ENCODE measurements around the gene RCN2. TPM values are rescaled to one million over a fixed set of nuclear protein-coding genes. Genes with fewer than 3 reads are reported as not detected.

Gene RCN2
- total and polyA plus RNA-seq, 2 of the 8 experiments (the other 6 are each of a cell fraction or from before 2014, with no cell fraction given), result 65.6 to 137 TPM

DNA sequence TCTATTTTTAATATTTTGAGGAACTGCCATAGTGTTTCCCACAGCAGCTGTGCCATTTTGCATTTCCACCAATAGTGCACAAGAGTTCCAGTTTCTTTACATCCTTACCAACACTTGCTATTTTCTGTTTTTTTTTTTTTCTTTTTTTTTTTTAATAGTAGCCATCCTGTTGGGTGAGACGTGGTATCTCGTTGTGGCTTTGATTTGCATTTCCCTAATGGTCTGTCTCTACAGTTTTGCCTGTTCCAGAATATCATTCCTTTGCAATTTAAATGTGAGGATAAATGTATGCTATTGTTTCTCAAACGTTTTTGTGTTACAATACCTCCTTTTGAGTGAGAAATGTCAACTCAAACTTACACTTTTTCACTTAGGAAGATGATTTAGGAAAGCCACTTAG is 22.4 kb downstream of the RCN2 start:
- CTCF ChIA-PET (ENCODE audit: partially characterized antibody), result interaction anchor here (0.6 to 0.9 kb wide), 2 partner anchors 9 to 20 kb away, joined by 3 to 4 read pairs; no protein-coding TSS in a partner anchor

More for the DNA sequence above, 22.4 kb downstream of the RCN2 start:
- Histone ChIP-seq H3K14ac (ENCODE audit: insufficient read length) (no peak overlapping the region), H3K36me3 (ENCODE audit: control insufficient read depth in 2 of 4, insufficient read depth in 4 of 4, low read length in 3 of 4) (peaks cover 2 to 21% (median 12%) of the 10 kb centered on the region in 4 experiments; a peak in 6 of 8 replicates), H3K4me3 (ENCODE audit: extremely low read depth in 1 of 4, insufficient read depth in 2 of 4, low read depth in 3 of 4, low read length in 4 of 4) (no peak overlapping the region), H3K4me1 (replicated peaks in 1 of 4; ENCODE audit: control insufficient read depth in 3 of 4, insufficient read depth in 4 of 4, low read length in 3 of 4) (no peaks in the 10 kb centered on the region), H2BK15ac (ENCODE audit: low read length) (no peak overlapping the region), H3K27me3 (replicated peaks in 1 of 4; ENCODE audit: control insufficient read depth in 3 of 4, extremely low read depth in 1 of 4, insufficient read depth in 3 of 4, low read length in 3 of 4) (no peaks in the 10 kb centered on the region), H2BK20ac (ENCODE audit: low read length) (no peak overlapping the region), H3K27ac (ENCODE audit: low read depth, low read length) (no peak overlapping the region), H3K79me2 (ENCODE audit: control insufficient read depth in 1 of 2, insufficient read depth in 2 of 2, low read length in 2 of 2) (no peaks in the 10 kb centered on the region), H4K20me1 (replicated peaks in 1 of 2; ENCODE audit: control insufficient read depth in 1 of 2, insufficient read depth in 2 of 2, low read length in 2 of 2) (no peaks in the 10 kb centered on the region), H3K23ac (ENCODE audit: insufficient read length) (no peak overlapping the region), H3K4me2 (ENCODE audit: insufficient read depth in 1 of 2, low read depth in 2 of 2, low read length in 2 of 2) (no peak overlapping the region), H3K9ac (replicated peaks in 1 of 4; ENCODE audit: extremely low read depth in 1 of 4, low read depth in 3 of 4, low read length in 3 of 4) (no peak overlapping the region), H3K79me1 (ENCODE audit: low read depth, low read length) (no peaks in the 10 kb centered on the region; the same call in 1 of the 2 replicates), H3K9me3 (ENCODE audit: insufficient read depth in 2 of 2, low read depth in 1 of 2, low read length in 1 of 2) (no peaks in the 10 kb centered on the region), H2AK5ac (ENCODE audit: low read depth, low read length) (no peak overlapping the region), H2AFZ (ENCODE audit: low read length) (no peak overlapping the region), H4K91ac (replicated peaks; ENCODE audit: insufficient read length, low read length) (no peak overlapping the region), H4K8ac (ENCODE audit: extremely low read depth, insufficient read depth, low read length) (no peak overlapping the region), H2BK12ac (ENCODE audit: low read depth, low read length) (no peak overlapping the region), H3K18ac (ENCODE audit: extremely low read depth, low read length) (no peak overlapping the region), H3K56ac (replicated peaks; ENCODE audit: insufficient read length, low read depth, low read length) (no peak overlapping the region), H4K5ac (ENCODE audit: insufficient read length, low read depth, low read length) (no peak overlapping the region), H2BK5ac (ENCODE audit: low read depth, low read length) (no peak overlapping the region), H2BK120ac (replicated peaks; ENCODE audit: low read depth, low read length) (no peak overlapping the region), H3K23me2 (ENCODE audit: low read depth, low read length) (no peaks in the 10 kb centered on the region), H3K4ac (replicated peaks; ENCODE audit: insufficient read length, low read depth, low read length) (no peak overlapping the region)
- POLR2A ChIA-PET (ENCODE audit: partially characterized antibody), result interaction anchor here (0.7 to 2.7 kb wide), 3 partner anchors 8 to 960 kb away, joined by 3 to 13 read pairs (median 11); partner anchors contain the start of gene RCN2
- DNase-seq (ENCODE audit: low read depth in 1 of 2, low spot score in 2 of 2), result no peak
- WGBS, 2 experiments (ENCODE audit: extremely low coverage in 1 of 2, insufficient coverage in 1 of 2, insufficient read length in 1 of 2, insufficient replicate concordance in 2 of 2, low coverage in 1 of 2, low lambda C conversion rate in 2 of 2, missing lambda C conversion rate in 1 of 2), result 66% methylated on average over 3 of the region's 3 CpGs; no CpG with 5 or more reads in 1 of the 2 experiments
- no peak for FAIRE-seq
- TF ChIP-seq SP4 (IDR thresholded peaks at IDR 0.05; ENCODE audit: low read length), result no peak
- no peak for TF ChIP-seq MAX (IDR thresholded peaks at IDR 0.05)
- no peak for TF ChIP-seq TBP (IDR thresholded peaks at IDR 0.05; ENCODE audit: low read depth, low read length)
- no peak for TF ChIP-seq POLR2A (IDR thresholded peaks at IDR 0.05; ENCODE audit: control extremely low read depth in 1 of 2, low read depth in 2 of 2, low read length in 2 of 2)
- TF ChIP-seq EZH2 (IDR thresholded peaks at IDR 0.05; ENCODE audit: low read depth, low read length, severe bottlenecking), result no peak
- TF ChIP-seq CHD1 (IDR thresholded peaks at IDR 0.05; ENCODE audit: low read depth, low read length), result no peak
- TF ChIP-seq ZNF274 (IDR thresholded peaks at IDR 0.05; ENCODE audit: borderline replicate concordance, extremely low read depth, low read length), result no peak
- TF ChIP-seq ATF2 (IDR thresholded peaks at IDR 0.05; ENCODE audit: low read length), result no peak
- no peak for TF ChIP-seq ATF3 (IDR thresholded peaks at IDR 0.05; ENCODE audit: insufficient read depth, low read depth, low read length)
- TF ChIP-seq TCF12 (IDR thresholded peaks at IDR 0.05; ENCODE audit: low read depth, low read length), result no peak
- TF ChIP-seq SAP30 (IDR thresholded peaks at IDR 0.05; ENCODE audit: insufficient read depth, insufficient replicate concordance, low read length), result no peak
- no peak for TF ChIP-seq CHD2 (IDR thresholded peaks at IDR 0.05; ENCODE audit: low read length)
- TF ChIP-seq BACH1 (IDR thresholded peaks at IDR 0.05; ENCODE audit: low read length), result no peak

All from H1 (cell line).